ENCODE data around the gene SYT14.

GRCh38 chr1:209959623-209960022 is 21.6 kb downstream of the SYT14 start:
- no peak for TF ChIP-seq ARNTL (CRISPR knock-in tag; IDR thresholded peaks at IDR 0.05; ENCODE audit: borderline replicate concordance, low read depth)
- TF ChIP-seq ZFP3 (CRISPR knock-in tag; IDR thresholded peaks at IDR 0.05) = no peak
- no peak for TF ChIP-seq RARB (CRISPR knock-in tag; IDR thresholded peaks at IDR 0.05)
- TF ChIP-seq OSR1 (CRISPR knock-in tag; IDR thresholded peaks at IDR 0.05) = no peak
- TF ChIP-seq ZNF8 (CRISPR knock-in tag; IDR thresholded peaks at IDR 0.05) = no peak
- no peak for TF ChIP-seq ISL1 (CRISPR knock-in tag; IDR thresholded peaks at IDR 0.05)
- TF ChIP-seq POU6F1 (CRISPR knock-in tag; IDR thresholded peaks at IDR 0.05; ENCODE audit: borderline replicate concordance, low read depth) = no peak
- TF ChIP-seq CSRNP3 (CRISPR knock-in tag; IDR thresholded peaks at IDR 0.05) = no peak
- TF ChIP-seq TSHZ2 (CRISPR knock-in tag; IDR thresholded peaks at IDR 0.05) = no peak
- no peak for TF ChIP-seq GLIS3 (CRISPR knock-in tag; IDR thresholded peaks at IDR 0.05)
- TF ChIP-seq PATZ1 (CRISPR knock-in tag; IDR thresholded peaks at IDR 0.05; ENCODE audit: borderline replicate concordance) = no peak
- no peak for TF ChIP-seq ESRRG (CRISPR knock-in tag; IDR thresholded peaks at IDR 0.05)
- TF ChIP-seq ZNF565 (CRISPR knock-in tag; conservative IDR thresholded peaks at IDR 0.05; ENCODE audit: low read depth) = no peak

Measured in SK-N-SH treated with all-trans-retinoic acid at 6 μM for 48 hours (cell line).